ENCODE data around the gene GSTK1.

GRCh38 chr7:143243111-143243510 lies 20.1 kb upstream of the GSTK1 start:
- TF ChIP-seq CHD2 (IDR thresholded peaks at IDR 0.05; ENCODE audit: low read length, partially characterized antibody) (no peak), REST (IDR thresholded peaks at IDR 0.05; ENCODE audit: low read depth, low read length) (no peak), EP300 (IDR thresholded peaks at IDR 0.05; ENCODE audit: borderline replicate concordance in 1 of 2, low read depth in 1 of 2, low read length in 1 of 2) (no peak), SIN3A (IDR thresholded peaks at IDR 0.05; ENCODE audit: borderline replicate concordance, low read depth, low read length) (no peak), POLR2AphosphoS5 (IDR thresholded peaks at IDR 0.05; ENCODE audit: low read depth, low read length) (no peak), GABPA (IDR thresholded peaks at IDR 0.05; ENCODE audit: low read depth) (no peak), TAF1 (IDR thresholded peaks at IDR 0.05; ENCODE audit: borderline replicate concordance, low read depth, low read length) (no peak), EZH2phosphoT487 (IDR thresholded peaks at IDR 0.05; ENCODE audit: borderline replicate concordance, low read depth) (no peak), ZBTB33 (IDR thresholded peaks at IDR 0.05; ENCODE audit: borderline replicate concordance, low read depth) (no peak), RCOR1 (IDR thresholded peaks at IDR 0.05; ENCODE audit: low read length) (no peak), MXI1 (IDR thresholded peaks at IDR 0.05; ENCODE audit: low read depth, low read length) (no peak), FOXJ3 (CRISPR knock-in tag; IDR thresholded peaks at IDR 0.05) (no peak), NRF1 (IDR thresholded peaks at IDR 0.05; ENCODE audit: low read depth, low read length) (no peak)
- TF ChIP-seq, protein P1, sequence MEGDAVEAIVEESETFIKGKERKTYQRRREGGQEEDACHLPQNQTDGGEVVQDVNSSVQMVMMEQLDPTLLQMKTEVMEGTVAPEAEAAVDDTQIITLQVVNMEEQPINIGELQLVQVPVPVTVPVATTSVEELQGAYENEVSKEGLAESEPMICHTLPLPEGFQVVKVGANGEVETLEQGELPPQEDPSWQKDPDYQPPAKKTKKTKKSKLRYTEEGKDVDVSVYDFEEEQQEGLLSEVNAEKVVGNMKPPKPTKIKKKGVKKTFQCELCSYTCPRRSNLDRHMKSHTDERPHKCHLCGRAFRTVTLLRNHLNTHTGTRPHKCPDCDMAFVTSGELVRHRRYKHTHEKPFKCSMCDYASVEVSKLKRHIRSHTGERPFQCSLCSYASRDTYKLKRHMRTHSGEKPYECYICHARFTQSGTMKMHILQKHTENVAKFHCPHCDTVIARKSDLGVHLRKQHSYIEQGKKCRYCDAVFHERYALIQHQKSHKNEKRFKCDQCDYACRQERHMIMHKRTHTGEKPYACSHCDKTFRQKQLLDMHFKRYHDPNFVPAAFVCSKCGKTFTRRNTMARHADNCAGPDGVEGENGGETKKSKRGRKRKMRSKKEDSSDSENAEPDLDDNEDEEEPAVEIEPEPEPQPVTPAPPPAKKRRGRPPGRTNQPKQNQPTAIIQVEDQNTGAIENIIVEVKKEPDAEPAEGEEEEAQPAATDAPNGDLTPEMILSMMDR (IDR thresholded peaks at IDR 0.05) = no peak
